Diencephalon (tissue), 1 donor: ENCODE results near the gene CNTROB. TPM values are rescaled to one million over a fixed set of nuclear protein-coding genes. Genes with fewer than 3 reads are reported as not detected.
A peak's percentile ranks its signal among the peaks of the same experiment; 100 is the strongest.

Experiments used
- small RNA-seq: library from RNA; depleted of rRNA; stranded (forward); fragments of <200 nt; gene quantifications from one replicate; pipeline ENCODE3, GENCODE V24; 2014
- total RNA-seq: library from RNA; depleted of rRNA; stranded (reverse); fragments of >200 nt; gene quantifications from one replicate; pipeline ENCODE4 v1.2.3, GENCODE V29; 2014

Gene CNTROB, protein sequence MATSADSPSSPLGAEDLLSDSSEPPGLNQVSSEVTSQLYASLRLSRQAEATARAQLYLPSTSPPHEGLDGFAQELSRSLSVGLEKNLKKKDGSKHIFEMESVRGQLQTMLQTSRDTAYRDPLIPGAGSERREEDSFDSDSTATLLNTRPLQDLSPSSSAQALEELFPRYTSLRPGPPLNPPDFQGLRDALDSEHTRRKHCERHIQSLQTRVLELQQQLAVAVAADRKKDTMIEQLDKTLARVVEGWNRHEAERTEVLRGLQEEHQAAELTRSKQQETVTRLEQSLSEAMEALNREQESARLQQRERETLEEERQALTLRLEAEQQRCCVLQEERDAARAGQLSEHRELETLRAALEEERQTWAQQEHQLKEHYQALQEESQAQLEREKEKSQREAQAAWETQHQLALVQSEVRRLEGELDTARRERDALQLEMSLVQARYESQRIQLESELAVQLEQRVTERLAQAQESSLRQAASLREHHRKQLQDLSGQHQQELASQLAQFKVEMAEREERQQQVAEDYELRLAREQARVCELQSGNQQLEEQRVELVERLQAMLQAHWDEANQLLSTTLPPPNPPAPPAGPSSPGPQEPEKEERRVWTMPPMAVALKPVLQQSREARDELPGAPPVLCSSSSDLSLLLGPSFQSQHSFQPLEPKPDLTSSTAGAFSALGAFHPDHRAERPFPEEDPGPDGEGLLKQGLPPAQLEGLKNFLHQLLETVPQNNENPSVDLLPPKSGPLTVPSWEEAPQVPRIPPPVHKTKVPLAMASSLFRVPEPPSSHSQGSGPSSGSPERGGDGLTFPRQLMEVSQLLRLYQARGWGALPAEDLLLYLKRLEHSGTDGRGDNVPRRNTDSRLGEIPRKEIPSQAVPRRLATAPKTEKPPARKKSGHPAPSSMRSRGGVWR
- 31.6 TPM for total RNA-seq

DNA sequence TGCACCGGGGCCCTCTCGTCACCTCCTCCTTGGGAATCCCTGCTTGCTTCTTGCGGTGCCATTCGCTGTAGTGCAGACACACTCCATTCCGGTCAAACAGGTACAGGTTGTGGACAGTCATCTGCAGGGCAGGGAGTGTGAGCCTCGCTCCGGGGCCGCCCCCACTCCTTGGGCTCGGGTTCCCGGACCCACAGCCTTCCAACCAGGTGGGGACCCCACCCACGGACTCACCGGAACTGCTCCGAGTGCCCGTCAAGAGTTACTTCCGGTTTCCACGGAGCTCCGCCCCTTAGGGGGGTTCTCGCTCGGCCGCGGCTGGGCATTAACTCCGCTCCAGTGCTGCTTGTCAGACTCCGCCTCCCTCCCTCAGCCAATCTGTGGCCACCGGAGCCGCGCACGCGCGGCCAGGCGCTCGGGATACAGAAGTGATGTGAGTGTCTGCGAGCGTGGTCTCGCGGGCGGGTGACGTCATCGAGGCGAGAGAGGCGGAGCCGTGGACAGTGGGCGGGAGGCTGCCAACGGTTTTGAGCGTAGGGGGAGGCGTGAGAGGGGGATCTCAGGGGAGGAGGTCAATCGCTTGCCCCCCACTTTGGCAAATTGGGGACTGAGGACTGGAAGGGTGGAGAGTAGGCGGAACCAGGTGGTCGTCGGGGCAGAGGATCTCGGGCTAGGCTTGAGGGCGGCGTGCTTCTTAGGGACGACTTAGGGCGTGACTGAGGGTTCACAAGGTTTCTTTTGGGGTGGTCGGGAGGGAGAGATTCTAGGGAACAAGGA lies at the start of gene CNTROB, which contains the start of gene TRAPPC1:
Gene CNTROB, plus strand, starts transcription at position 498 of the 774 bp plus-strand sequence. CDS start 874 bp downstream, outside the sequence.
Gene TRAPPC1, minus strand, starts transcription at position 238 of the 774 bp plus-strand sequence. Its CDS starts 117 bp downstream, at position 121.

DNA sequence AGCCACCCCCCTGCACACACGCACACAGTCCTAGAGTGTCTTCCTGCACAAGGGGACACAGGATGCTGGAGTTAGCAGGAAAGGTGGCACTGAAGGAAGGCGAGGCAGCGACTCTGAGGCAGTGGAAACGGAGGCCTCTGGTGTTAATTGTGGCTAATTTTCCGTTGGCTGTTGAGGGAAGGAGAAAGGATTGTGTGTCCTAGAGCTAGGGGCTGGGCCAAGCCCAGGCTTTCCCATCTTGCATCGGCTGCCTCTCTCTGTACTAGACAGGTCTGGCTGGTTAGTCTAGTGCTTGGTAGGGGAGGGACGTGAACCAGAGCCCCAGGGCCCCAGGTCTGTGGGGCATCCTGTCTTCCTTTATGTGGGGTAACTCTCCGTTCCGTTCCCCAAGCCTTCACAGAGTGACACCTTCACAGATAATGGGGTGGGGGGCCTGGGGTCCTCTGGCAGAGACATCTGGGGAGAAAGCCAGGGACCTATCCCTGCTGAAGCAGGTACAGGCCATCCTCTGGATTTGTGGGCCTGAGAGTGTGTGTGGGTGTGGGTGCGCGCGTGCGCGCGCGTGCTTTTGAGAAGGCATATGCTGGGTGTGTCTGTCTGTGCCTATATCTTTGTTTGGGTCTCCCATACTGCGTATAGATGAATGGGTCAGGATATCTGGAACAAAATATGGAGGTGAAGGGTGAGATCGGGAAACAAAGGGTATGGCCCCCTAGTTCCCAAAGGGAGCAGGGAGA lies 43.7 kb upstream of the CNTROB start, which contains the start of gene CHD3:
Gene CHD3, plus strand, starts transcription at position 606 of the 737 bp plus-strand sequence. CDS start 212 bp downstream, outside the sequence.

DNA sequence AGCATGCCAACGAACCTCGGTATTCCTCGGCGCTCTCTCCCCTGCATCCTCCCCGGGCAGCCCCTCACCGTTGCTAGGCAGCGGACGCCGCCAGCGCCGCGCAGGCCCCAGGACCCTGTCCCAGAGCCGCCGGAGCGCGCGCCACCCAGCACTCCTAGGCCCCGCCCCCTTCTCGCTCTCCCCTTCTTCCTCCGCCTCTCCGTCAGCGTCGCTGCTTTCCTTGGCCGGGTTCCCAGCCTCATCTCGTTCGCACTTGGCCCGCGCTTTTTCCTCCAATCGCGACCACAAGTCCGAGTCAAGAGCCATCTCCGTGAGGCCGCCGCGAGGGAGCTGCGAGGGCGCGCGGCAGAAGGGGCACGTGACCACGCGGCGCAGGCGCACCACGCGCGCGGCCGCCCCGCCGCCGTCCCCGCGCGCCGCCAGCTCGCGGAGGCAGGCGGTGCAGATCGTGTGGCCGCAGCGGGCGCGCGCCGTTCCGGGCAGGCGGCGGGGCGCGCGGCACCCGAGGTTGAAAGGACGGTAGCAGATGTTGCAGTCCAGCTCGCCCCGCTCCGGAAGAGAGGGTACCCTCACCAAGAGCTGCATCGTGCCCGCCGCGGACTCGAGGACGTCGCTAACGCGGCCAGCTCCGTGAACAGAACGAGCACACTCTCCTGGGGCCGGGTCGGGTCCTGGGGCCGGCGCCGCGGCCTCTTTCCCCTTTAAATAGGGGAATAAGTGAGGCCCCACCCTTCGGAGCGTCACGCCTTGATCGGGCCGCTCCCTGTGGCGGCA lies 16.2 kb upstream of the CNTROB start, which contains the start of gene RNF227:
Gene RNF227, minus strand, starts transcription at position 679 of the 774 bp plus-strand sequence. Its CDS starts 94 bp downstream, at position 585.

DNA sequence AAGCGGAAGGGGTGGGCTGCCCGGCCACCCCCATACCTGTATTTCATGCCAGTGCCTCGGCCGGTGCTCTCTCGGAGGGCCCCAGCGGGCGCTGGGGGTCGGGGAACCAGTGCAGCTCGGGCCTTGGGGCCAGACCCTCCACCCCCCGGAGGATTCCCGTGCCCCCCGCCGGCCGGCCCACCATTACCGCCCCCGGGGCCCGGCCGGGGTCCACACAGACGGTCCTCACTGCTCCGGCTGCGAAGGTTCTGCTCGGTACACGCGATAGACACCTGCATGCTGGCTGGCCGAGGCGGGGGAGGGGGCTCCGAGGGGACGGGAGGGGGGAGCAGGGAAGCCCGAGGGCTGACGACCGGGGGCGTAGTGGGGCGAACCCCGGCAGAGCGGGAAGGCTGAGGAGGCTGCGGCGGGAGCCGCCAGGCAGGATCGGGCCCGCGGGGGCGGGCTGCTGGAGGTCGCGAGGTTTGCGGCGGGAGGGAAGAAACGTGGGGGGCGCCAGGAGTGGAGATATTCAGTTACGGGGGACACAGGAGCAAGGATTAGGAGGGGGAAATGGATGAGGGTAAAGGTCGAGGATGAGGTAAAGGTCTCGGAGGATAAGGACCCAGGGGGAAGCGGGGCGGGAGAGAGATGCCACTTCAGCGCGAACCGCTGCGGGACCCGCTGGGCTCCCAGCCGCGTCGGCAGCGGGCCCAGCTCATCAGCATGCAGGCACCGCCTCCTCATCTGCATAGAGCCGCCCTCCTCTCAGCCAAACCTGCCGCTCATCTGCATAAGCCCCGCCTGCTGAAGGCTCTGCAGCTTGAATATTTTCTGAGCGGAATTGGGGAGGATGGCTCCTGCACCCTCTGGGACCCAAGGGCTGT lies 2.6 kb upstream of the CNTROB start, which contains the start of gene KCNAB3:
Gene KCNAB3, minus strand, starts transcription at position 699 of the 866 bp plus-strand sequence. Its CDS starts 421 bp downstream, at position 278.

Small RNA genes within 50 kb of the gene (small RNA-seq; reads per million reads assigned to genes)
- gene SCARNA21 = 17.7 reads per million, percentile 94 among the genes with 10 or more reads in this experiment

Other genes starting within 250 kb of the CNTROB start
- gene TP53, start 244.7 kb upstream of the CNTROB start, total RNA-seq = 10.6 TPM
- gene WRAP53, start 243.7 kb upstream of the CNTROB start, total RNA-seq = 7.8 TPM
- gene EFNB3, start 227.0 kb upstream of the CNTROB start, total RNA-seq = 42.4 TPM
- gene DNAH2, start 214.5 kb upstream of the CNTROB start, total RNA-seq = 2.5 TPM
- 13.1 TPM for gene KDM6B, start 98.0 kb upstream of the CNTROB start, total RNA-seq
- gene TMEM88, start 77.1 kb upstream of the CNTROB start, total RNA-seq = 2.3 TPM
- 42.2 TPM for gene NAA38, start 74.6 kb upstream of the CNTROB start, total RNA-seq
- gene CYB5D1, start 74.2 kb upstream of the CNTROB start, total RNA-seq = 22.6 TPM
- 206 TPM for gene CHD3, start 43.4 kb upstream of the CNTROB start, total RNA-seq
- gene RNF227, start 15.9 kb upstream of the CNTROB start, total RNA-seq = 8.1 TPM
- gene KCNAB3, start 2.4 kb upstream of the CNTROB start, total RNA-seq = 3.7 TPM
- 21.9 TPM for gene TRAPPC1, start 260 bp upstream of the CNTROB start, total RNA-seq
- gene GUCY2D, start 70.4 kb downstream of the CNTROB start, total RNA-seq = not detected
- not detected for gene ALOX15B, start 106.9 kb downstream of the CNTROB start, total RNA-seq
- gene ALOX12B, start 155.5 kb downstream of the CNTROB start, total RNA-seq = not detected
- 0.69 TPM for gene ALOXE3, start 186.3 kb downstream of the CNTROB start, total RNA-seq
- gene HES7, start 191.9 kb downstream of the CNTROB start, total RNA-seq = 0.46 TPM
- gene PER1, start 220.2 kb downstream of the CNTROB start, total RNA-seq = 9.0 TPM
- 86.5 TPM for gene VAMP2, start 230.7 kb downstream of the CNTROB start, total RNA-seq
- 31.4 TPM for gene TMEM107, start 244.2 kb downstream of the CNTROB start, total RNA-seq